CD4-positive, alpha-beta T cell (primary cell): ENCODE data around the gene RPS27L. TPM values are rescaled to one million over a fixed set of nuclear protein-coding genes. Genes with fewer than 3 reads are reported as not detected.

Source experiments
- ATAC-seq: fragments of 200-7000 bp; cut with Tn5 transposase; one replicate; pipeline ENCODE4 v1.10.0; 2022; ENCODE audit warnings: mild to moderate bottlenecking; ENCODE audit not compliant: poor library complexity
- CTCF ChIA-PET: fragments of 350-600 bp; sonication (Branson Sonifier 250); formaldehyde crosslinking; loops from one replicate; lab custom pipeline; 2021; ENCODE audit warnings: antibody characterized with exemption, inconsistent platforms; lab: Charles Lee
- POLR2A ChIA-PET: fragments of 350-600 bp; sonication (Branson Sonifier 250); formaldehyde crosslinking; loops from one replicate; lab custom pipeline; 2021; ENCODE audit warnings: antibody characterized with exemption, inconsistent platforms; lab: Charles Lee
- DNase-seq, 14 experiments: peaks; one replicate each; pipeline ENCODE4 v3.0.0-alpha.2; 2013 to 2020; ENCODE audit warnings: mixed read lengths in 2 of 14
- H3K27ac ChIP-seq, 2 donors: one replicate each; pipeline versions ENCODE4 v1.5.1 to v1.7.0; 2013; ENCODE audit warnings: low read length in 2 of 2, low read depth in 1 of 2, mild to moderate bottlenecking in 1 of 2
- H3K27me3 ChIP-seq, 2 experiments: 1 replicate in 1 of 2; 2 replicates in 1 of 2; pipeline versions ENCODE4 v1.6.1 to v1.7.0; 2013; ENCODE audit warnings: low read length in 2 of 2, control low read depth in 1 of 2, mild to moderate bottlenecking in 1 of 2, moderate library complexity in 1 of 2; ENCODE audit not compliant: insufficient read depth in 2 of 2, control insufficient read depth in 1 of 2
- H3K36me3 ChIP-seq: one replicate; pipeline ENCODE4 v1.6.1; 2013; ENCODE audit warnings: low read length, control low read depth; ENCODE audit not compliant: insufficient read depth
- H3K4me1 ChIP-seq: one replicate; pipeline ENCODE4 v1.6.1; 2013; ENCODE audit warnings: low read length, control low read depth; ENCODE audit not compliant: insufficient read depth
- H3K4me3 ChIP-seq: one replicate; pipeline ENCODE4 v1.5.1; 2013; ENCODE audit warnings: mild to moderate bottlenecking, low read length, moderate library complexity
- H3K9me3 ChIP-seq, 2 experiments: 1 replicate in 1 of 2; 2 replicates in 1 of 2; pipeline versions ENCODE4 v1.6.1 to v1.7.0; 2013; ENCODE audit warnings: low read length in 2 of 2, mild to moderate bottlenecking in 2 of 2, control low read depth in 1 of 2, moderate library complexity in 1 of 2; ENCODE audit not compliant: control insufficient read depth in 1 of 2, insufficient read depth in 1 of 2
- H3K27ac Mint-ChIP-seq: one replicate; pipeline ENCODE4 v1.8.0; 2020; ENCODE audit warnings: mixed read lengths
- H3K27me3 Mint-ChIP-seq: one replicate; pipeline ENCODE4 v1.8.0; 2021; ENCODE audit warnings: mixed read lengths
- H3K36me3 Mint-ChIP-seq: one replicate; pipeline ENCODE4 v1.8.0; 2021; ENCODE audit warnings: low read depth, mixed read lengths
- H3K4me1 Mint-ChIP-seq: one replicate; pipeline ENCODE4 v1.8.0; 2021; ENCODE audit warnings: low read depth, mixed read lengths
- H3K4me3 Mint-ChIP-seq: one replicate; pipeline ENCODE4 v1.8.0; 2020; ENCODE audit warnings: mild to moderate bottlenecking, mixed read lengths
- H3K9me3 Mint-ChIP-seq: one replicate; pipeline ENCODE4 v1.8.0; 2020; ENCODE audit warnings: mixed read lengths
- intact Hi-C, 2 experiments: fragments of 100-400 bp; cut with DNase I in 1 of 2; cut with micrococcal nuclease in 1 of 2; formaldehyde crosslinking; loops; one replicate each; pipeline versions ENCODE4 v1.15.1 to v1.9.0; 2023 to 2025; cut with DNase I, micrococcal nuclease
- total RNA-seq, 174 experiments: library from RNA in 2 of 174; stranded (reverse) in 2 of 174; gene quantifications; one replicate each; pipeline ENCODE4 v1.2.3 and lab custom pipeline; 2021 to 2026
- TF ChIP-seq, protein P1 (sequence below): fragments of 200-600 bp; IDR thresholded peaks from one replicate; pipeline ENCODE4 v1.8.0; 2022; ENCODE audit warnings: antibody characterized with exemption, mild to moderate bottlenecking

The RPS27L gene
- total RNA-seq, 2 experiments from 2014 or later, result 40.0 to 43.1 TPM

DNA sequence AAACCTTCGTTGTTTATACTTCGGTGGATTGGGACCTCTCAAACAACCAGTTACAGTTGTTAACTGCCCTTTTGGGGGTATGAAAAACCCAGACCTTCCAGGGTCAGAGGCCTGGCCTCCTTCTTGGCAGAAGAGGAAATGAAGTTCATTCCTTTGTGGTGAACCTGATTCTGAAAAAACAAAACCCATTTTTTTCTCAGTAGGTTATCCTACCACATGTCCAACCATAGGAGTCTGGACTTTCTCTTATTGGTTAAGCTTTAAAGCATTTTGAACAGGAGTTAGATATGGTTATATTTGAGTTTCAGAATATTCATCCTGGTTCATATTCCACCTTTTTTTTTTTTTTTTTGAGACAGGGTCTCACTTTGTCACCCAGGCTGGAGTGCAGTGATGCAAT lies 42.8 kb downstream of the RPS27L start:
- Mint-ChIP-seq H3K27me3 (no peaks in the 10 kb centered on the region), H3K27ac (no peak overlapping the region), H3K4me1 (no peaks in the 10 kb centered on the region), H3K4me3 (no peak overlapping the region), H3K9me3 (peaks cover 3% of the 10 kb centered on the region), H3K36me3 (no peaks in the 10 kb centered on the region)
- peaks cover 0 to 3% of the 10 kb centered on the region in 2 experiments for H3K27me3 ChIP-seq
- peaks cover 3 to 7% of the 10 kb centered on the region in 2 experiments for H3K9me3 ChIP-seq
- CTCF ChIA-PET, result interaction anchor here (1.5 kb wide), 1 partner anchor 66 kb away, joined by 4 read pairs; no protein-coding TSS in a partner anchor
- TF ChIP-seq, protein P1, sequence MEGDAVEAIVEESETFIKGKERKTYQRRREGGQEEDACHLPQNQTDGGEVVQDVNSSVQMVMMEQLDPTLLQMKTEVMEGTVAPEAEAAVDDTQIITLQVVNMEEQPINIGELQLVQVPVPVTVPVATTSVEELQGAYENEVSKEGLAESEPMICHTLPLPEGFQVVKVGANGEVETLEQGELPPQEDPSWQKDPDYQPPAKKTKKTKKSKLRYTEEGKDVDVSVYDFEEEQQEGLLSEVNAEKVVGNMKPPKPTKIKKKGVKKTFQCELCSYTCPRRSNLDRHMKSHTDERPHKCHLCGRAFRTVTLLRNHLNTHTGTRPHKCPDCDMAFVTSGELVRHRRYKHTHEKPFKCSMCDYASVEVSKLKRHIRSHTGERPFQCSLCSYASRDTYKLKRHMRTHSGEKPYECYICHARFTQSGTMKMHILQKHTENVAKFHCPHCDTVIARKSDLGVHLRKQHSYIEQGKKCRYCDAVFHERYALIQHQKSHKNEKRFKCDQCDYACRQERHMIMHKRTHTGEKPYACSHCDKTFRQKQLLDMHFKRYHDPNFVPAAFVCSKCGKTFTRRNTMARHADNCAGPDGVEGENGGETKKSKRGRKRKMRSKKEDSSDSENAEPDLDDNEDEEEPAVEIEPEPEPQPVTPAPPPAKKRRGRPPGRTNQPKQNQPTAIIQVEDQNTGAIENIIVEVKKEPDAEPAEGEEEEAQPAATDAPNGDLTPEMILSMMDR, result no peak
- ATAC-seq, result no peak
- H3K4me3 ChIP-seq, result no peak overlapping the region
- POLR2A ChIA-PET, result no interaction called here
- no peak for DNase-seq
- intact Hi-C loops, result no loop called here
- no peaks in the 10 kb centered on the region for H3K36me3 ChIP-seq
- no peaks in the 10 kb centered on the region for H3K4me1 ChIP-seq
- H3K27ac ChIP-seq, result no peak overlapping the region

GRCh38 chr15:63112871-63113270 lies 44.4 kb downstream of the RPS27L start:
- H3K36me3 Mint-ChIP-seq, result no peaks in the 10 kb centered on the region
- H3K36me3 ChIP-seq, result no peaks in the 10 kb centered on the region
- ATAC-seq, result no peak
- intact Hi-C loops, result no loop called here
- no peak overlapping the region for H3K4me3 ChIP-seq
- CTCF ChIA-PET, result interaction anchor here (0.6 kb wide), 1 partner anchor 199 kb away, joined by 3 read pairs; no protein-coding TSS in a partner anchor
- no peaks in the 10 kb centered on the region for H3K9me3 Mint-ChIP-seq
- H3K27me3 Mint-ChIP-seq, result peaks cover 6% of the 10 kb centered on the region
- no peak overlapping the region for H3K27ac ChIP-seq
- no peaks in the 10 kb centered on the region for H3K4me1 Mint-ChIP-seq
- no peaks in the 10 kb centered on the region for H3K9me3 ChIP-seq
- peaks cover 0 to 3% of the 10 kb centered on the region in 2 experiments for H3K27me3 ChIP-seq
- H3K27ac Mint-ChIP-seq, result no peak overlapping the region
- H3K4me1 ChIP-seq, result no peaks in the 10 kb centered on the region
- H3K4me3 Mint-ChIP-seq, result no peak overlapping the region
- POLR2A ChIA-PET, result no interaction called here
- no peak for DNase-seq
- TF ChIP-seq, protein P1, result no peak

DNA sequence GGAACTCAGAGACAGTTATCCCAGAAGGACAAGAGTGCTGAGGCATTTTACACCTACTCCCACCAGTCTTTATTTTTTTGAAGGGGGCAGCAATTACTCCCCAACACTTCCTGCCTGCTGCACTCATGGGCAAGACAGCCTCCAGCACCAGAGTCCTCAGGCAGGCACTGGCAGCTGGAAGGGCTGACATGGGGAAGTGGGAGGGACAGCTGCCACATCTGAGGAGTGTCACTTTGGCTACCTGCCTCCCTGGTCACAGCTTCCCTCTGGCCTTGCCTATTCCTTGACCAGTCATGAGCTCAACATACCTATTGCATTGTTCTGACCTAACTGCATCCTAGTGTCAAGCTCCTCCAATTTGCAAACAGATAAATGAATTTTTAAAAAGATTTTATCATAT lies 45.8 kb downstream of the RPS27L start:
- ChIA-PET CTCF (no interaction called here), POLR2A (no interaction called here)
- no peaks in the 10 kb centered on the region for H3K9me3 Mint-ChIP-seq
- H3K4me3 Mint-ChIP-seq, result no peak overlapping the region
- Histone ChIP-seq H3K4me3 (no peak overlapping the region), H3K27ac (no peak overlapping the region), H3K4me1 (no peaks in the 10 kb centered on the region), H3K36me3 (no peaks in the 10 kb centered on the region), H3K27me3 (peaks cover 0 to 3% of the 10 kb centered on the region in 2 experiments), H3K9me3 (no peaks in the 10 kb centered on the region)
- no peaks in the 10 kb centered on the region for H3K4me1 Mint-ChIP-seq
- DNase-seq (no peak), ATAC-seq (no peak)
- H3K27ac Mint-ChIP-seq, result no peak overlapping the region
- peaks cover 14% of the 10 kb centered on the region for H3K27me3 Mint-ChIP-seq
- intact Hi-C loops, result no loop called here
- H3K36me3 Mint-ChIP-seq, result no peaks in the 10 kb centered on the region
- TF ChIP-seq, protein P1, result no peak
